ENCODE results near the gene SNX33.
"Not testable (repeated sequence)": the region's sequence is repeated elsewhere in the genome, so short reads cannot be mapped to it uniquely, and the experiment has no call there.

SNX33 gene

GRCh38 chr15:75699961-75700874 is 52.5 kb downstream of the SNX33 start:
- not testable (repeated sequence) for DNase-seq (ENCODE audit: low read depth in 2 of 2)

GRCh38 chr15:75701071-75702003 is 53.6 kb downstream of the SNX33 start:
- DNase-seq (ENCODE audit: low read depth in 2 of 2) = not testable (repeated sequence)

DNA sequence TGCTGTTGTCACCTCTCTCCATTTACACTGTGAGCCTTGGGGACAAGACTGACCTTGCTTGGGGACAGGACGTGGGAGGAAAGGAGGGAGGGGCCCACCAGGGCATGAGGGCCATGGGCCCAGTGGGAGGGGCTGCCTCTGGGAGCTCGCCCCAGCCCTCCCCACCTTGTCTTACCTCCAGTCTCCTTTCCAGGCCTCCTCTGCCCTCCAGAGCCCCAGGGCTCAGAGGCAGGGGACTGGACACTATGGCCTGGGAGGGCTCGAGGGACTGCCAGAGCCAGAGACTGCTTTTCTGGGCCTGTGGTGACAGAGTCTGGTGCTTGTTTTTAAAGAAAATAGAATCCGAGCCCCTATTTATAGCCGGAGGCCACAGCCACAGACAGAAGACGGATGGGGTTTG is 54.7 kb downstream of the SNX33 start:
- DNase-seq (ENCODE audit: low read depth in 2 of 2) = no peak

DNA sequence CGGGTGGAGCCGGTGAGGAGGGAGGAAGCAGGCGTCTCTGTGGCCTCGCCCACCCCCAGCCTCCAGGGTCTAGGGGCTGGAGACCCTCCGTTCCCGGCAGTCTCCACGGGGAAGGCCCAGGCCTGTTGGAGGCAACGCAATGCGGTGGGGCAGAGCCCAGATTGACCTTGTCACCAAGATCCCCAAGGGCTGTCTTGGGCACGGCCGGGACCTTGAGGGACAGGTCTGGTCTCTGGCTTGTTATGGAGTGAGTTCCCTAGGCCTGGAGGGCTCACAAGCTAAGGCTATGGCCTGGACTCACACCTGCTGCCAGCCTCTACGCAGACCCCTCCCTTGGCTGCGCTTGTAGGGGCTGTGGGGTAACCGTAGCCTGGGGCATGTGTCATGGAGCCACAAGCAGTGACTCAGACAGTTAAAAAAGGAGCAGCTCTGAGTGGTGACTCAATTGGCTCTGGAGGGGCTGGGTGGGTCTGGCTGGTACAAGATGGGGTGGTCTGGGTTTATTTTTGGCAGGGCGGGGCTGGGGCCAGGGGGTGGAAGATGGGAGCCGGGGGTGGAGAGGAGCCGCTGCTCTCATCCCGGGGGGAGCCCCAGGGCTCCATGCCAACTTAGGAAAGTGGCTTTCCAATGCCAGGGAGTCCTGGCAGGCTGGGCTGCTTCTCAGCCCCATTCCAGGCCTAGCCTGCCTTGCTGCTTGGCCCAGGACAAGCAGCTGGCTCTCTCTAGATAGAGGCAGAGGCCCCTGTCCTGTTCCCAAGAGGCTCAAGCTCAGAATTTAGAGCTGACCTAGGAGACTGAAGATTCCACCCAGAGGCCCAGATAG is 55.9 kb downstream of the SNX33 start:
- not testable (repeated sequence) for DNase-seq (ENCODE audit: low read depth in 2 of 2)

GRCh38 chr15:75704263-75704615 is 56.5 kb downstream of the SNX33 start:
- no peak for DNase-seq (ENCODE audit: low read depth in 2 of 2)

- no peak for DNase-seq (ENCODE audit: low read depth in 2 of 2)
Measured at GRCh38 chr15:75704618-75705017, 56.9 kb downstream of the SNX33 start.

DNA sequence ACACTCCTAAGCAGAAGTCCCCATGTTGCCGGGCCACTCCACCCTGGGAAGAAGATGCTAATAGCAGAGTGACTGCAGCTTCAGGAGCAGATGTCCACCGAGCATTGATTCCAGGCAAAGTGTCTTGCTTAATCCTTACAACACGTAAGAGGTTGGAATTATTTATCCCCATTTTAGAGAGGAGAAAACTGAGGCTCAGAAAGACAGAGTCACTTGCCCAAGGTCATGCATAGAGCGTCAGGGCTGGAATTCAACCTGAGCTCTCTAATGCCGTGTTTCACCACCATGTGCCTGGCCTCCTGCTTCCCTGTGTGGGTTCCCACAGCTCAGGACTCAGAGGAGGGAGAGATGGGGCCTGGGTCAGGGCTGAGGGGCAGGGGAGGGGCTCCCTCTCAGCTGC is 57.7 kb downstream of the SNX33 start:
- DNase-seq (ENCODE audit: low read depth in 2 of 2) = not testable (repeated sequence)

DNA sequence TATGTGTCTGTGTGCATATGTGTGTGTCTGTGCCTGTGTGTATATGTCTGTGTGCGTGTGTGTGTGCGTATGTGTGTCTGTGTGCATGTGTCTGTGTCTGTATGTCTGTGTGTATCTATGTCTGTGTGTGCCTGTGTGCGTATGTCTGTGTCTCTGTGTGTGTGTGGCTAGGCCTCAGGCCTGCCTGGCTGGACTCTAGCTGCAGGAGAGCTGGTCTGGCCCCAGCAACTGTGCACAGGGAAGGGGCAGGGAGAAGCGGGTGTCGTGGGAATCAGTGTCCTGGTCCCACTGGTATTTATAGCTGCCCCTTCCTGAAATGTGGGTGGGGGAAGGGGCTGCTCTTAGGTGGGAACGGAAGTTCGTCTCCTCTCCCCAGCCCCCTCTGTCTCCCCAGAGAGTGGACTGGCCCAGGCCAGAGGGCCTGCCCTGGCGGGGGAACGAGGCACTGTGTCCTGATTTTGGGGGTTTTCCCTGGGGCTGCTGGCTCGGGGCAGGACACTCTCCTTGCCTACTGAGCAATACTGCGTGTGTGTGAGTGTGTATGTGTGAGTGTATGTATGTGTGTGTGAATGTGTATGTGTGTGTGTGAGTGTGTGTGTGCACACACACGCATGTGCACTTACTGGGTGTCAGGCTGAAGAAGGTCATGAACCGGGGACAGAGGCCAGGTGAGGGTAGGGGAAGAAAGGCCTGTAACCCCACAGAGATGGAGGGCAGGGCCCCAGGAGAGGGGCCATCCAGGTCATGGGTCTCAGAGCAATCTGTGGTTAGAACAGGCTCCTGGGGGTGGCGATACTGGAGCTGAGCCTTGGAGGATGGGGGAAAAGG is 58.4 kb downstream of the SNX33 start:
- DNase-seq (ENCODE audit: low read depth in 2 of 2) = no peak

DNA sequence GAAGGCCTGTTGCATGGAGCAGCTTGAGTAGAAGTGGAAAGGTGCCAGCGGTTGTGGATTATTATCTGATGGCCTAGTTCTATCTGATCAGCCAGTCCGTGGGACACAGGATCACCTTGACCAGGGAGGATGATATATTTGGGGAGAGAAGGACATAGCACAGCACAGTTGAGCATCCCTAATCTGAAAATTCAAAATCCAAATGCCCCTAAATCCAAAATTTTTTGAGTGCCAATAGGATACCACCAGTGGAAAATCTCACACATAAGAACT is 58.9 kb downstream of the SNX33 start:
- no peak for DNase-seq (ENCODE audit: low read depth in 2 of 2)

DNA sequence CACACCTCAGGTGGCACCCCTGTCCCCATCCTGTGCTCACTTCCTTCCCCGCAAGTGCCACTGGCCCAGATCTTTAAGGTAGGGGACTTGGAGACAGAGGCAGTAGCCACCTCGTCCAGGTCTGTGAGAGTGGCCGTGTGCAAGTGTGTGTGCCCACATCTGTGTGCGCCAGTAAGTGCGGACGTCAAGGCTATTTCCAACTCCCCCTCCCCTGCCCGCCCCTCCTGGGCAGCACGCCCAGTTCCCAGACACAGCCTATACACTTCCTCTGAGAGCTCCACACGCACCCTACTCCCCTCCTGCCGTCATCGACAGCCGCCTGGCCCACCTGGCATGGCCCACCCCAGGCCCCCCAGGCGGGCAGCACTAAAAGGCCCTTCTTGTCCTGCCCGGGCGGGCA is 61.7 kb downstream of the SNX33 start:
- DNase-seq (ENCODE audit: low read depth in 2 of 2) = not testable (repeated sequence)

DNA sequence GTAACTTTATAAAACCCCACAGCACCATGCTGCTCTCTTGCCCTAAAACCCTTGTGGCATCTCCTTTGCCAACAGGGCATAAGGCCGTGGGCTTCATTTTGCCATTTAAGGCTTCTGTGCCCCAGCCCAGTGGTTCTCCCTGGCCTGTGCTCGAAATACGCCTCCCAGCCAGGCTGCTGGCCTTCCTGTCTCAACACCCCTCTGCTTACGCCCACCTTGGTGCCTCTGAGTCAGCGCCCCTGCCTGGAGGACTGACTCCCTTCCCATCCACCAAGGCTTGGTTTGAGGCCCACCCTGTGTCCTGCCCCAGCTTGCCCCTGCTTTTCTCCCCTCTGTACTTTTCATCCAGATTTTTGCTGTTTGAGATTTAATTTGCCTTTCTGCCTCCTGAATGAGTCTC is 63.2 kb downstream of the SNX33 start:
- not testable (repeated sequence) for DNase-seq (ENCODE audit: low read depth in 2 of 2)

GRCh38 chr15:75711495-75711894 is 63.8 kb downstream of the SNX33 start:
- DNase-seq (ENCODE audit: low read depth in 2 of 2) = not testable (repeated sequence)

Measured in stimulated activated CD8-positive, alpha-beta memory T cell treated with anti-CD3 and anti-CD28 coated beads, Interleukin-7, amount 100 ng/mL, for 1 hour (primary cell).